Naive thymus-derived CD4-positive, alpha-beta T cell (primary cell): ENCODE results near the gene CSHL1. TPM values are rescaled to one million over a fixed set of nuclear protein-coding genes. Genes with fewer than 3 reads are reported as not detected.

ENCODE experiments used
- ATAC-seq: fragments of 150-1000 bp; cut with Tn5 transposase; 2 replicates; pipeline ENCODE4 v1.10.0; 2021; ENCODE audit warnings: mild to moderate bottlenecking, moderate library complexity
- CTCF ChIA-PET: fragments of 350-600 bp; sonication (Branson Sonifier 250); formaldehyde crosslinking; loops from one replicate; lab custom pipeline; 2021; ENCODE audit warnings: antibody characterized with exemption; lab: Charles Lee
- POLR2A ChIA-PET: fragments of 350-600 bp; sonication (Branson Sonifier 250); formaldehyde crosslinking; loops from one replicate; lab custom pipeline; 2021; ENCODE audit warnings: antibody characterized with exemption, inconsistent platforms; lab: Charles Lee
- DNase-seq, 9 donors: peaks; one replicate each; pipeline versions ENCODE4 v3.0.0 to v3.0.0-alpha.2; 2020 to 2022; ENCODE audit warnings: mixed read lengths in 1 of 9
- H3K27ac ChIP-seq: one replicate; pipeline ENCODE4 v1.7.0; 2013; ENCODE audit warnings: mild to moderate bottlenecking, low read depth, low read length, moderate library complexity
- H3K27me3 ChIP-seq, 2 donors: one replicate each; pipeline ENCODE4 v1.7.0; 2013; ENCODE audit warnings: low read length in 2 of 2, mild to moderate bottlenecking in 2 of 2, moderate library complexity in 2 of 2; ENCODE audit not compliant: control insufficient read depth in 2 of 2, insufficient read depth in 2 of 2
- H3K36me3 ChIP-seq, 3 experiments: 1 replicate in 2 of 3; 2 replicates in 1 of 3; pipeline ENCODE4 v1.7.0; 2013; ENCODE audit warnings: low read length in 3 of 3, mild to moderate bottlenecking in 3 of 3, moderate library complexity in 1 of 3; ENCODE audit not compliant: insufficient read depth in 3 of 3, control insufficient read depth in 2 of 3
- H3K4me1 ChIP-seq, 2 donors: one replicate each; pipeline ENCODE4 v1.7.0; 2013; ENCODE audit warnings: low read length in 2 of 2, mild to moderate bottlenecking in 2 of 2, moderate library complexity in 1 of 2; ENCODE audit not compliant: control insufficient read depth in 2 of 2, insufficient read depth in 2 of 2
- H3K4me3 ChIP-seq: 2 replicates; pipeline ENCODE4 v1.7.0; 2013; ENCODE audit warnings: mild to moderate bottlenecking, low read length
- H3K9me3 ChIP-seq, 3 experiments: 1 replicate in 2 of 3; 2 replicates in 1 of 3; pipeline ENCODE4 v1.7.0; 2013; ENCODE audit warnings: low read length in 3 of 3; ENCODE audit not compliant: control insufficient read depth in 2 of 3
- H3K27ac Mint-ChIP-seq, 9 donors: one replicate each; pipeline ENCODE4 v1.8.0; 2020 to 2022; ENCODE audit warnings: mixed read lengths in 9 of 9, mild to moderate bottlenecking in 8 of 9, moderate library complexity in 5 of 9, inconsistent platforms in 2 of 9
- H3K27me3 Mint-ChIP-seq, 5 donors: one replicate each; pipeline ENCODE4 v1.8.0; 2021 to 2022; ENCODE audit warnings: mixed read lengths in 5 of 5, mild to moderate bottlenecking in 1 of 5
- H3K36me3 Mint-ChIP-seq, 5 donors: one replicate each; pipeline ENCODE4 v1.8.0; 2020 to 2022; ENCODE audit warnings: mixed read lengths in 5 of 5, mild to moderate bottlenecking in 3 of 5, inconsistent platforms in 1 of 5
- H3K4me1 Mint-ChIP-seq, 7 donors: one replicate each; pipeline ENCODE4 v1.8.0; 2020 to 2022; ENCODE audit warnings: mixed read lengths in 7 of 7, mild to moderate bottlenecking in 3 of 7, inconsistent platforms in 1 of 7
- H3K4me3 Mint-ChIP-seq, 10 donors: one replicate each; pipeline ENCODE4 v1.8.0; 2020 to 2022; ENCODE audit warnings: mild to moderate bottlenecking in 10 of 10, mixed read lengths in 10 of 10, moderate library complexity in 6 of 10, inconsistent platforms in 2 of 10
- H3K9me3 Mint-ChIP-seq, 11 donors: one replicate each; pipeline ENCODE4 v1.8.0; 2020 to 2022; ENCODE audit warnings: mixed read lengths in 11 of 11, mild to moderate bottlenecking in 4 of 11, inconsistent platforms in 1 of 11, moderate library complexity in 1 of 11
- intact Hi-C, 2 donors: fragments of 100-400 bp; cut with micrococcal nuclease; formaldehyde crosslinking; loops; one replicate each; pipeline ENCODE4 v1.15.1; 2023
- polyA plus RNA-seq, 2 donors: library from polyadenylated mRNA; unstranded; fragments of 300-500 nt; fragmentation: Illumina TruSeq; gene quantifications; one replicate each; pipeline ENCODE4 v1.2.3, GENCODE V29; 2021
- total RNA-seq, 6 experiments: library from RNA in 5 of 6; stranded (reverse) in 5 of 6; gene quantifications; 1 replicate in 5 of 6; 2 replicates in 1 of 6; pipeline ENCODE4 v1.2.3 and lab custom pipeline; 2021 to 2026

CSHL1 gene
- total and polyA plus RNA-seq, 7 experiments from 2014 or later, result not detected

DNA sequence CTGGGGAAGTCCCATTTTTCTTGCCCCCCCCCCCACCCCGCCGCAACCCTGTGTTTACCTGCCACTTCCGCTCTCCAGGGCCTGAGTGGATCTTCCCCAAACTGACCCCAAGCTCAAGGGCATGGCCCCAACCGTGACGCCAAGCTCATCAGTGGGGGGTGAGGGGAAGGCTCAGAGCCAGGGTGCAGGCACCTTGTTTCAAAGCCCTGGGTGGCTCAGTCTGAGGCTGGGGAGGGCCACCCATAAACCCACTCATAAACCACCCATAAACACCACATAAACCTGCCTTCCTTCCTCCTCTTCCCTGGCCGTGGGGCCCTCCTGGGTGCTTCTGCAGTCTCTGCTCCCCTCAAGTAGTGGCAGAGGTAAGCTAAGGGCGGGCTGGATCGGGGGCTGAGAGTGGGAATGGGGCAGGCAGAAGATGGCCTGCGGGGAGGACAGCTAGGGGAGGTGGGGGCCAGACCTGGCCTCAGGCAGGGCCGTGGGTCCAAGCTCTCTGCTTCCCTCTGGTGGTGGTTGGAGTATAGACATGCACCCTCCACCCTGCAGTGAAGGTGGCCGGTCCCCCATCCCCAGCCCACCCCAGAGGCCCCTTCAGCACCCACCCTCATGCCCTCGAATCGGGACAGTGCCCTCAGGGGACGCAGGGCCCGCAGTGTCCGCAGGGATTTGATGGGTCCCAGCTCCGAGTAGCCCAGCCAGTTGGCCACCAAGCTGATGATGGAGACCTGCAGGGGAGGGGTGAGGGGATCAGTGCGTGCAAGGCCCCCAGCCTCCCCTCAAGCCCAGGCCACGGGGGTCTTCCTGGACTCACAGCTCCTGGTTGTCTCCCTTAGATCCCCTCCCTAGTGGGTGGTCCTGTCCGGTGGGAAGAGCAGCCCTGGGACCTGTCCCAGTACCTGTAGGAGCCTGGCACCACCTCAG, 35.6 kb upstream of the CSHL1 start:
- ChIA-PET POLR2A (interaction anchor here (0.7 to 1.4 kb wide), 11 partner anchors 11 to 184 kb away, joined by 3 to 8 read pairs (median 4); partner anchors contain the start of gene CD79B), CTCF (interaction anchor here (0.6 to 2.5 kb wide), 24 partner anchors 8 to 187 kb away, joined by 3 to 37 read pairs (median 4); partner anchors contain the start of genes CD79B, CSHL1, GH1 and ICAM2)
- Histone ChIP-seq H3K4me3 (peak overlapping the region; percentile 44), H3K27me3 (no peaks in the 10 kb centered on the region), H3K9me3 (no peaks in the 10 kb centered on the region), H3K36me3 (no peaks in the 10 kb centered on the region), H3K4me1 (peaks cover 14 to 17% of the 10 kb centered on the region in 2 donors), H3K27ac (no peak overlapping the region)
- H3K4me1 Mint-ChIP-seq, result peaks cover 9 to 19% (median 12%) of the 10 kb centered on the region in 7 donors
- peak; percentile 87 for ATAC-seq
- no peaks in the 10 kb centered on the region for H3K9me3 Mint-ChIP-seq
- peak overlapping the region in 5 of 9 donors; percentile 25 to 85 (median 39) for H3K27ac Mint-ChIP-seq
- peaks cover 0 to 7% (median 0%) of the 10 kb centered on the region in 5 donors for H3K27me3 Mint-ChIP-seq
- peak; percentile 32 to 71 (median 53) for DNase-seq
- peak overlapping the region; percentile 59 to 86 (median 73) for H3K4me3 Mint-ChIP-seq
- intact Hi-C loops, result loop anchor here (1.0 to 2.0 kb wide), 5 partner anchors 14 to 78 kb away; partner anchors contain the start of genes CD79B (in 2 of the 2) and CSHL1 (in 1 of the 2)
- H3K36me3 Mint-ChIP-seq, result no peaks in the 10 kb centered on the region

DNA sequence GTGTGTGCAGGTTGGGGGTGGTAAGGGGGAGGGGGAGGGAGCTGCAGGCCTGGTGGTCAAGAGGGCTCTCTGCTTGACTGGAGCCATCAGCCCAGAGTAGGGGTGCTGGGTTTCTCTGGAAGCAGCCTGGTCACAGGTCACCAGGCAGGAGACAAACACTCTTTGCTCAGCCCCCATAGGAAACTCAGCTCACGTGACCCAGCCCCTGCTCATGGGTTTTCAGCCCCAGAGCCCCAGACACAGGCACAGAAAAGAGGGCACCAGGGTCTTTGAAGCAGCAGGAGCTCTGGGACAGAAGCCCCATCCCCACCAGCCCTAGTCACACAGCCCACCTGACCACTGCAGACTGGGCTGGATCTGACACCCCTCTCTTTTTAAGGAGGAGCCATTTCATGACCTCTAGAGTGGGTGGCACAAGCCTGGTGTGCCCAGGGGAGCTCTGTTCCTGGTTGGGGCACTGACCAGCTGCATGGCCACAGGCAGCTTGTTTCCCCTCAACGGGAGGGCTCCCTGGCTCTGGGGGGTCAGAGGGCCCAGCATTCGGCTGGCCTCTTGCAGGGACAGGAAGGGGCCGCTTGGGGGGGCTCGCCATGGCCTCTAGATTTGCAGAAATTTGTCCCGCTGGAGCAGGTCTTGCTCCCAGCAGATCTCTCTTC, 34.9 kb upstream of the CSHL1 start:
- Histone ChIP-seq H3K9me3 (no peaks in the 10 kb centered on the region), H3K4me3 (no peak overlapping the region), H3K27me3 (no peaks in the 10 kb centered on the region), H3K4me1 (peaks cover 14 to 17% of the 10 kb centered on the region in 2 donors), H3K36me3 (no peaks in the 10 kb centered on the region), H3K27ac (no peak overlapping the region)
- CTCF ChIA-PET, result interaction anchor here (0.6 to 2.5 kb wide), 20 partner anchors 9 to 188 kb away, joined by 3 to 37 read pairs (median 4); partner anchors contain the start of genes CD79B, CSHL1, GH1 and ICAM2
- H3K27me3 Mint-ChIP-seq, result peaks cover 0 to 7% (median 0%) of the 10 kb centered on the region in 5 donors
- H3K36me3 Mint-ChIP-seq, result no peaks in the 10 kb centered on the region
- peaks cover 9 to 19% (median 12%) of the 10 kb centered on the region in 7 donors for H3K4me1 Mint-ChIP-seq
- H3K9me3 Mint-ChIP-seq, result no peaks in the 10 kb centered on the region
- H3K27ac Mint-ChIP-seq, result no peak overlapping the region
- ATAC-seq (no peak), DNase-seq (no peak)
- peak overlapping the region in 4 of 10 donors; percentile 73 to 79 (median 74) for H3K4me3 Mint-ChIP-seq
- POLR2A ChIA-PET, result interaction anchor here (0.7 to 1.4 kb wide), 10 partner anchors 10 to 185 kb away, joined by 3 to 8 read pairs (median 4); partner anchors contain the start of gene CD79B
- intact Hi-C loops, result loop anchor here (1.0 to 2.0 kb wide), 5 partner anchors 14 to 79 kb away; partner anchors contain the start of genes CD79B (in 2 of the 2) and CSHL1 (in 1 of the 2)

DNA sequence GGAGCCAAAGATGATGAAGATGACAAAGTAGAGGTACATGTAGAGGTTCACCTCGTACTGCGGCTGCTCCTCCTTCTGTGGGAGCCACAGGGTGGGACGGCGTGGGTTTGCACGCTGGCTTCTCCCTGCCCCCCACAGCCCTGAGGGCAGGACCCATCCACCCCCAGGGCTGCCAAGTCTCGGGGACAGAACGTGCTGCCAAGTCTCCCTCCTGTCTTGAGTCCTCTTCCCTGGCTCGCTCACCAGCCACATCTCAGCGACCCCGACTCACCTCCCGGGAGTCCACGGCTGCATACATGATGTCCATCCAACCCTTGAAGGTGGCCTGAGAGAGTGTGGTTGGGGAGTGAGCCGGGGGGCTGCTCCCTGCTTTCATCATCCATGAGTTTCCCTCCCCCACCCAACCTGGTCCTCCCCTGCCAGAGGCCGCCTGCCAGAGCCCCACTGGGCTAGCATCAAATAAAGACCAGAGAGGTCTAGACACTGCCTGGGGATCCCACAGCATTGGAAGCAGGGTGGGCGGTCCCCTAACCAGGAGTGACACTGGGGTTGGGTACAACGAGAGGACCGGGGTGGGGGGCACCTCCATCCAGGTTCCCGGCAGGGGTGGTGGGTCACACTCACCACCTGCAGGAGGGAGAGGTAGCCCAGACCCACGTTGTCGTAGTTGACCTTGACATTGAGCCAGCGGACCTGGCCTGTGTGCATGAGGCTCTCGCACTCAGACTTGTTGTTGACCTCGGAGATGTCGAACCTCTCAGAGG, 33.9 kb upstream of the CSHL1 start:
- no peaks in the 10 kb centered on the region for H3K36me3 ChIP-seq
- H3K9me3 ChIP-seq, result no peaks in the 10 kb centered on the region
- intact Hi-C loops, result no loop called here
- H3K4me1 ChIP-seq, result peaks cover 14 to 17% of the 10 kb centered on the region in 2 donors
- DNase-seq (no peak), ATAC-seq (no peak)
- no peaks in the 10 kb centered on the region for H3K9me3 Mint-ChIP-seq
- ChIA-PET CTCF (interaction anchor here (0.6 kb wide), 1 partner anchor 9 kb away, joined by 5 read pairs; no protein-coding TSS in a partner anchor), POLR2A (interaction anchor here (1.1 kb wide), 1 partner anchor 186 kb away, joined by 5 read pairs; no protein-coding TSS in a partner anchor)
- H3K4me3 Mint-ChIP-seq, result peak overlapping the region in 4 of 10 donors; percentile 14 to 76 (median 40)
- peak overlapping the region in 3 of 9 donors; percentile 3 to 48 (median 12) for H3K27ac Mint-ChIP-seq
- no peaks in the 10 kb centered on the region for H3K36me3 Mint-ChIP-seq
- H3K27me3 ChIP-seq, result no peaks in the 10 kb centered on the region
- no peak overlapping the region for H3K4me3 ChIP-seq
- H3K27me3 Mint-ChIP-seq, result peaks cover 0 to 7% (median 0%) of the 10 kb centered on the region in 5 donors
- no peak overlapping the region for H3K27ac ChIP-seq
- H3K4me1 Mint-ChIP-seq, result peaks cover 9 to 19% (median 12%) of the 10 kb centered on the region in 7 donors

DNA sequence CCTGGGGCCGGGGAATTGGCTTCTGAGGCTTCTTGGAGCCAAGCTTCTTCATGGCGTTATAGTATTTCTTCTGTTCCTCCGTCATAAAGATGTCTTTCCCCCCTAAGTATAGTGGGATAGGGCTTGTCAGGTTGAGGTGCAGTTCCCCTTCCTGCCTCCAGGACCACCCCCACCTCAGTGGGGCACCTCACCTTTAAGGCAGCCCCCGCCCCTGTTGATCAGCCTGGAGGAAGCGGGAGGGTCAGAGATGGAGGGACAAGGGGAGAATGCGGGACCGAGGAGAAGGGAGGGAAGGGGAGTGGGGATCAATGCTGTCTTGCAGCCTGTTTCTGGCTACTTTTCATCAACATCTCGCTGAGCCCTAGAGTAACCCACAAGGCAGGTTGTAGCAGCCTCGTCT, 32.7 kb upstream of the CSHL1 start:
- no peaks in the 10 kb centered on the region for H3K36me3 Mint-ChIP-seq
- peaks cover 14 to 17% of the 10 kb centered on the region in 2 donors for H3K4me1 ChIP-seq
- no peaks in the 10 kb centered on the region for H3K36me3 ChIP-seq
- POLR2A ChIA-PET, result no interaction called here
- CTCF ChIA-PET, result interaction anchor here (0.6 kb wide), 1 partner anchor 21 kb away, joined by 4 read pairs; no protein-coding TSS in a partner anchor
- H3K4me3 Mint-ChIP-seq, result no peak overlapping the region
- no peaks in the 10 kb centered on the region for H3K9me3 ChIP-seq
- H3K27me3 ChIP-seq, result no peaks in the 10 kb centered on the region
- DNase-seq (no peak), ATAC-seq (no peak)
- H3K27ac ChIP-seq, result no peak overlapping the region
- peaks cover 10 to 29% (median 19%) of the 10 kb centered on the region in 7 donors for H3K4me1 Mint-ChIP-seq
- H3K27me3 Mint-ChIP-seq, result peaks cover 0 to 7% (median 0%) of the 10 kb centered on the region in 5 donors
- no peaks in the 10 kb centered on the region for H3K9me3 Mint-ChIP-seq
- intact Hi-C loops, result no loop called here
- peak overlapping the region in 1 of 9 donors; percentile 37 for H3K27ac Mint-ChIP-seq
- no peak overlapping the region for H3K4me3 ChIP-seq

DNA sequence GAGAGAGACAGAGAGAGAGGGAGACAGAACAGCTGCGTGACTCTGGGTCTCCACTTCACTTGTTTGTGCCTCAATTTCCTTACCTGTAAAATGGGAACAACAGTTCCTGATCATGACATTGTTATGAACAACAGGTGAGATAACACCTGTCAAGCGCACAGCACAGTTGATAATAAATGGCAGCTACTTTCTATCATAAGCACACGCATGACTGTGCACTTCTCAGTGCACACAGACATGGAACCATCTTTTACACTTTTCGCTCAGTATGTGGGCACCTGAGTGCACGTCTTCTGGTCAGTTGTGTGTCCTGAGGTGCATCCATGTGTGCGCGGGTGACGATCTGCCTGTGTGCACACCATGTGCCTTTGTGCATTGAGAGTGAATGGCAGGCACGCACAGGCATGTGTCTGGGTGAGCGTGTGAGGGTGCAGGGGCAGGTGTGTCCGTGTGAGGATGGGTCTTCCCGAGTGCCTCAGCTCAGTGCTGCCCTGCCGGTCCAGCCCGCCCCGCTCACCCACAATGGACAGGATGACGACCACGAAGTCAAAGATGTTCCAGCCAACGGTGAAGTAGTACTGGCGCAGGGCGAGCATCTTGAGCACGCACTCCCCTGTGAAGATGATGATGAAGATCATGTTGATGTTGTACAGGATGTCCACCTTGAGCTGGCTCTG, 31.4 kb upstream of the CSHL1 start:
- ATAC-seq (no peak), DNase-seq (no peak)
- Histone ChIP-seq H3K27me3 (no peaks in the 10 kb centered on the region), H3K4me1 (peaks cover 14 to 17% of the 10 kb centered on the region in 2 donors), H3K9me3 (no peaks in the 10 kb centered on the region), H3K4me3 (no peak overlapping the region), H3K27ac (no peak overlapping the region), H3K36me3 (no peaks in the 10 kb centered on the region)
- H3K36me3 Mint-ChIP-seq, result no peaks in the 10 kb centered on the region
- intact Hi-C loops, result no loop called here
- POLR2A ChIA-PET, result interaction anchor here (0.6 kb wide), 2 partner anchors 21 to 513 kb away, joined by 3 read pairs; no protein-coding TSS in a partner anchor
- no peak overlapping the region for H3K4me3 Mint-ChIP-seq
- peak overlapping the region in 1 of 9 donors; percentile 37 for H3K27ac Mint-ChIP-seq
- H3K4me1 Mint-ChIP-seq, result peaks cover 10 to 34% (median 20%) of the 10 kb centered on the region in 7 donors
- CTCF ChIA-PET, result no interaction called here
- H3K9me3 Mint-ChIP-seq, result no peaks in the 10 kb centered on the region
- H3K27me3 Mint-ChIP-seq, result peaks cover 0 to 7% (median 0%) of the 10 kb centered on the region in 5 donors
